ENCODE measurements around the gene NFKBIE.

GRCh38 chr6:44254191-44255104 lies 10.9 kb downstream of the NFKBIE start:
- TF ChIP-seq POLR2AphosphoS5 (IDR thresholded peaks at IDR 0.05; ENCODE audit: low read depth) (peak; percentile 88), CTCF (IDR thresholded peaks at IDR 0.05; ENCODE audit: insufficient read depth, low read length) (no peak), REST (IDR thresholded peaks at IDR 0.05; ENCODE audit: insufficient replicate concordance, low read depth) (no peak), GABPA (IDR thresholded peaks at IDR 0.05; ENCODE audit: low read depth) (no peak)

Measured in HL-60 (cell line).